GM21737 (cell line): ENCODE data around the gene RND3.

Experiments used
- ATAC-seq: cut with Tn5 transposase; IDR thresholded peaks from one replicate; pipeline ENCODE4 v1.9.1; 2021; ENCODE audit warnings: mild to moderate bottlenecking, moderate library complexity; ENCODE audit not compliant: unreplicated experiment

Gene RND3

GRCh38 chr2:150476809-150477302, 10.6 kb downstream of the RND3 start:
- ATAC-seq, result no peak

- no peak for ATAC-seq
These were observed 11.2 kb downstream of the RND3 start for GRCh38 chr2:150476286-150476685.

- ATAC-seq, result no peak
These were observed 11.8 kb downstream of the RND3 start for GRCh38 chr2:150475479-150476250.

- no peak for ATAC-seq
These were observed 13.0 kb downstream of the RND3 start for GRCh38 chr2:150474326-150475074.

- ATAC-seq, result no peak
These were observed 13.7 kb downstream of the RND3 start for GRCh38 chr2:150473767-150474166.

GRCh38 chr2:150472511-150472899, 15.0 kb downstream of the RND3 start:
- ATAC-seq, result no peak

GRCh38 chr2:150471813-150472510, 15.5 kb downstream of the RND3 start:
- ATAC-seq, result no peak

- ATAC-seq, result no peak
These were observed 17.0 kb downstream of the RND3 start for GRCh38 chr2:150470435-150470834.

- no peak for ATAC-seq
These were observed 17.7 kb downstream of the RND3 start for GRCh38 chr2:150469706-150470274.

- ATAC-seq, result no peak
These were observed 19.0 kb downstream of the RND3 start for GRCh38 chr2:150468350-150468960.

- no peak for ATAC-seq
These were observed 19.9 kb downstream of the RND3 start for GRCh38 chr2:150467621-150467963.

- ATAC-seq, result no peak
These were observed 20.5 kb downstream of the RND3 start for GRCh38 chr2:150466741-150467620.

- no peak for ATAC-seq
These were observed 21.5 kb downstream of the RND3 start for GRCh38 chr2:150465703-150466569.

GRCh38 chr2:150464986-150465385, 22.5 kb downstream of the RND3 start:
- no peak for ATAC-seq

- ATAC-seq, result no peak
These were observed 23.2 kb downstream of the RND3 start for GRCh38 chr2:150464270-150464669.

GRCh38 chr2:150462770-150463169, 24.7 kb downstream of the RND3 start:
- no peak for ATAC-seq

GRCh38 chr2:150459281-150459680, 28.2 kb downstream of the RND3 start:
- ATAC-seq, result no peak

- no peak for ATAC-seq
These were observed 36.7 kb downstream of the RND3 start for GRCh38 chr2:150450765-150451164.

- no peak for ATAC-seq
These were observed 37.6 kb downstream of the RND3 start for GRCh38 chr2:150449856-150450255.
